Activated CD8-positive, alpha-beta memory T cell treated with anti-CD3 and anti-CD28 coated beads for 36 hours (primary cell): Measurements from ENCODE around the gene LYRM2. TPM values are rescaled to one million over a fixed set of nuclear protein-coding genes. Genes with fewer than 3 reads are reported as not detected.

Source experiments
- CTCF ChIA-PET: fragments of 350-600 bp; sonication (Branson Sonifier 250); formaldehyde crosslinking; loops from one replicate; lab custom pipeline; 2021; ENCODE audit warnings: antibody characterized with exemption; lab: Charles Lee
- POLR2A ChIA-PET: fragments of 350-600 bp; sonication (Branson Sonifier 250); formaldehyde crosslinking; loops from one replicate; lab custom pipeline; 2021; ENCODE audit warnings: antibody characterized with exemption; lab: Charles Lee
- total RNA-seq, 2 experiments: library from RNA; stranded (reverse); gene quantifications; one replicate each; pipeline ENCODE4 v1.2.3, GENCODE V29; 2021

Gene LYRM2
- total RNA-seq, 2 experiments from 2014 or later, result 35.0 to 37.6 TPM

- ChIA-PET CTCF (interaction anchor here (0.8 kb wide), 1 partner anchor 173 kb away, joined by 3 read pairs; no protein-coding TSS in a partner anchor), POLR2A (no interaction called here)
These were observed 33.9 kb downstream of the LYRM2 start for GRCh38 chr6:89604653-89605052.

DNA sequence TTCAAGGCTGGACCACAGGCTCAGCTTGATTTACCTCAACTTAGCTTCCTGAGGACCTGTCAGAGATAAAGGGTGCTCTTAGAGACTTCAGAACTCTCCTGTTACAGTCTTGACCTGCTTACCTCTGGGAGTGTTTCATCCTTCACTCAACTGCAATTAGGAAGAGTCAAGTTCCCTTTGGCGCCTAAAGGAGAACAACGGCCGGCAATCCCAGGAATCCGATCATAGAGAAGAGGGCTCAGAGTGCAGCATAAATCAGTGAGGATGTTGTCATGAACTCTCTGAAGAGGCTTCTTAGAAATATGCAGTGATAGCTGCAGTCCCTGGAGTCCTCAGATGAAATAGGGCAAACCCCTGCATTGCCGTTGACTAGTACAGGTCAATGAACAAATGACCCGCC, 36.4 kb downstream of the LYRM2 start:
- CTCF ChIA-PET, result interaction anchor here (1.6 kb wide), 1 partner anchor 230 kb away, joined by 3 read pairs; no protein-coding TSS in a partner anchor

DNA sequence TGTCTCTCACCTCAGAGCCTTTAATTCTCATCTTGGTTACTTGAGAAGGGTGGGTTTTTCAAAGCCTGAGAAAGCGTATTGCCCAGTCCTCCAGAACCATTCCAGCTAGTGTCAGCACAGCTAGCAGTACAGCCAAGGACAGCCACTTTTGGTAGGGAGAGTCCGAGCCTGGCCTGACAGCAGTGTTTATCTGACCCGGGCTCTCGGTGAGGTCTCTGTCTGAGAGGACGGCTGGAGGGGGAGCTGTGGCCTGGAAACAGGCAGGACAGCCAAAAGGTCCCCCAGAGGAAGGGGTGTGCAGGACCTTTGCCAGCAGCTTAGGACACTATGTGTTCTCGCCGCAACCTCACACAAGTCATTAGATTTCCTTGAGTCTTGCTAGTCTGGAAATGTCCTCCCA, 38.8 kb downstream of the LYRM2 start:
- POLR2A ChIA-PET, result no interaction called here
- CTCF ChIA-PET, result interaction anchor here (0.7 kb wide), 1 partner anchor 169 kb away, joined by 3 read pairs; no protein-coding TSS in a partner anchor

More for the DNA sequence above, 36.4 kb downstream of the LYRM2 start:
- POLR2A ChIA-PET, result no interaction called here

GRCh38 chr6:89597988-89598387, 40.6 kb downstream of the LYRM2 start:
- CTCF ChIA-PET, result no interaction called here
- POLR2A ChIA-PET, result no interaction called here

DNA sequence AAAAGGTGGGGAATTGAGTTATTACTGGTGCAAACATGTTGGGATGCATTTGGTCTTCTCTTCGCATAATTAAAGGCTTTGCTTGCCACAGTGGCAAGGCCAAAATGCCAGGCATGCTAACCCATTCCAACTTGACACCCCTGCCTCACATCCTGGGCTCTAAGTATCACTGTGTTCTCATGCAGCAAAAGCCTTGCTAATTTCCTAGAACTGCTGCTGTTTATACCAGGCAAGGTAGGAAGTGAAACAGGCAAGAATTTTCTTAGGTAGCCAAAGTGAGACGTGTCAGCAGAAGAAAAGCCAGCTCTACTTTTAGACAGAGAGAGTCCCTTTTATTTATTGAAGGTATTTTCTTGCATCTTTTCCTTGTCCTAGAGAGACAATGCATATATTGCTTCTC, 41.2 kb downstream of the LYRM2 start:
- CTCF ChIA-PET, result interaction anchor here (1.6 kb wide), 1 partner anchor 13 kb away, joined by 3 read pairs; no protein-coding TSS in a partner anchor
- POLR2A ChIA-PET, result no interaction called here

GRCh38 chr6:89596484-89596883, 42.1 kb downstream of the LYRM2 start:
- CTCF ChIA-PET, result interaction anchor here (1.6 kb wide), 1 partner anchor 14 kb away, joined by 3 read pairs; no protein-coding TSS in a partner anchor

DNA sequence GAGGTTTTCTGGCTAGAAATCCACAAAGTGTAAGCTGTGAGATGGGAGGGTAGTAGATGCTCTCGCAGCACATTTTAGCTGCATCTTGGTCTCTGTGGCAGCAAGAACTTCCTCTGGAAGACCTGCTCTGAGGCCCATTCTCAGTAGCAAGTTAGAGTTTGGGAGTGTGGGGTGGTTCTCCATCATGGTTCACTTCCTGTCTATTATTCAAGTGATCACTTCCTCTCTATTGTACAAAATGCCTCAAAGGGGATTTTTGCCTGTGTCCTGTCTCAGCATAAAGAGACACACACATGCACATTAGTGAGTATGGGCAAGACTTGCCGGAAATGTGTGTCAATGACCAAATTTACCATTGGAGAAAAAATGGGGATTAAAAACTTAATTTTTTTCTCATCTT, 42.5 kb downstream of the LYRM2 start:
- ChIA-PET CTCF (interaction anchor here (1.6 kb wide), 1 partner anchor 15 kb away, joined by 3 read pairs; no protein-coding TSS in a partner anchor), POLR2A (no interaction called here)

More at GRCh38 chr6:89596484-89596883, 42.1 kb downstream of the LYRM2 start:
- POLR2A ChIA-PET, result no interaction called here

DNA sequence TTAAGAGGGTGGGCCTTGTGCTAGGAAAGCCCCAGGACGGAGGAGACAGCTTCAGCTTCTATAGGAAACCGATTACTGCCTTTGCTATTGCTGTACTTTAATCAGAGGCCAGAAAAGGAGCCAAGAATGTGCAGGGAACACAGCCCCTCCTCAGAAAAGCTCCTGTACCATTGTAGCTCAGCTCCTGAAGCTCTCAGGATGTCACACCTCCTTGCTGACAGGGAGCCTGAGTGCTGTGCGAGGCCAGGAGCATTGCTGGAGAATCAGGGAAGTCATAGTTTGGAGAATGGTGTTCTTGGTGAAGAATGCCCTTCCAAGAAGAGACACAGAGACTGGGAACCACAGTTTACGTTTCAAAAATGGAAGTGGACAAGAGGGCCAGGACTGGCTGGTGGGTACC, 46.8 kb downstream of the LYRM2 start:
- POLR2A ChIA-PET, result no interaction called here
- CTCF ChIA-PET, result no interaction called here

DNA sequence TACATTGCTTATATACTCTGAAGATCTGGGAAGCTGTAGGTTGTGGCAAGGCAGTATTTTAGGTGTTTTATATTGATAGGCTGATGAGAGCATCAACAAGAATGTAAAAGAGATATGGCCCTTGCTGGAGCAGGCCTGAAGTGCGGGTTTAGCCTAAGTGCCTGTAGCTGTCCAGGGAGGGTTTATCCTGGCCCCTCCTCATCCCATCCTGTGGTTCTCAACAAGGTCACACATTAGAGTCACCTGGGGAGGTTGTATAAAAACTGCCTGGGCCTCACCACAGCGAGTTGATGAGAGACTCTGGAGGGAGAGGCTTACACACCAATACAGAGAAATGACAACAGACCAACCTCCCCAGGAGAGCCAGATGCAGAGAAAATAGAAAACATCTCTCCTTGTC, 48.4 kb downstream of the LYRM2 start:
- ChIA-PET CTCF (no interaction called here), POLR2A (no interaction called here)

- POLR2A ChIA-PET, result no interaction called here
- CTCF ChIA-PET, result no interaction called here
These were observed 49.1 kb downstream of the LYRM2 start for GRCh38 chr6:89589297-89590025.

GRCh38 chr6:89585154-89585553, 53.4 kb downstream of the LYRM2 start:
- CTCF ChIA-PET, result no interaction called here

DNA sequence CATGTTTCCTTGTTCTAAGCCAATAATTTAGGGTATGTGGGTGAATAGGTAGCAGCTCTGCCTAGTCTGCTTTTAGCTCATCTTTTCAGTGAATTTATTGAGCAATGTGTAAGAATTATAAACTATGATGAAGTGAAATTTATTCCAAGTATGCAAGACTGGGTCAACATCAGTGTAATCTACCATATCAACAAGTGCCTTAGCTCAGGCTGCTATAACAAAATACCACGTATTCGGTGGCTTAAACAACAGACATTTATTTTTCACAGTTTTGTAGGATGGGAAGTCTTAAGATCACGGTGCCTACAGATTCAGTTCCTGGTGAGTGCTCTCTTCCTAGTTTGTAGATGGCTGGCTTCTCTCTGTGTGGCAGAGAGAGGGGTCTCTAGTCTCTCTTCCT, 54.0 kb downstream of the LYRM2 start:
- POLR2A ChIA-PET, result no interaction called here
- CTCF ChIA-PET, result interaction anchor here (0.6 kb wide), 1 partner anchor 113 kb away, joined by 5 read pairs; no protein-coding TSS in a partner anchor

More at GRCh38 chr6:89585154-89585553, 53.4 kb downstream of the LYRM2 start:
- POLR2A ChIA-PET, result no interaction called here

DNA sequence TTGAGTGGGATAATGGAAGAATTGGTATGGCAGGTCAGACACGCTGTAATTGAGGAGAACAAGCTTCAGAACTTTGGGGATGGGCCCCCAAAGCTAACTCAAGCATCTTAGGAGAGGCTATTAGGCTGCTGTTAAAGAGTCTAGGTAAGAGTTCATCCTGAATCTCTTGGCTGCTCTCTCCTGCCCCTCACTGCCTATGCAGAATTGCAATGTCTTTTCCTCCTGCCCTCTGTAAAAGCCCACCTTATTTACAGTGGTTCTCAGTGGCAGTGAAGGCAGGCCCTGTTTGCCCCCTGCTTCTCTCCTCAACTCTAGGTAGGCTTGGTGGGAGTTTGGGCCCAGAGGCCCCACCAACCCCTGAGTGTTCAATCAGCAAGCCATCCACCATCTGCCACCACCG, 55.0 kb downstream of the LYRM2 start:
- POLR2A ChIA-PET, result no interaction called here
- CTCF ChIA-PET, result no interaction called here

DNA sequence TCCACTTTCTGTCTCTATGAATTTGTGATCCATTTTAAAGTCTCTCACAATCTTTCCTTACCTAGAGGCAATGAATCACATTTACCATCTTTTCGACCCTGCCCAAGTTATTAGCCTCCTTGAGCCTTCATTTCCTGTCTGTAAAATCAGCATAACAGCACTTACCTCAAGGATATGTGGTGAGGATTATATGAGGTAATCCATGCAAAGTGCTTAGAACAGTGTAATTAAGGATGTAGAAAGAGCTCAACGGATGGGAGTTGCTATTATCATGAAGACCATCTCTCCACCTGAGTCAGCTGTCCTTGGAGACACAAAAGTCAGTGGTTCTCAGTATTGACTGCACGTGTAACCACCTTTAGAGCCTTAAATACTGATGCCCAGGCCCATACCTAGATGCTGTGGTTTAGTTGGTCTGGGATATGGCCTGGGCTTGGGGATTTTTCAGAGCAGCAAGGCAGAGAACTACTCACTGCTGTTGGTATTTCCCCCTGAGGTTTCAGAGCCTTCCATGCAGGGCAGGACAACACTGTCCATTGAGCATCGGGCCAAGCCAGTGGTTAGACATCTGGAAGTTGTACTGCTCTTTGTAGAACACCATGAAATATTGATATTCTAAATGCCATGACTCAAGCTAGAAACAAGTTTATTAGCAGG, 55.8 kb downstream of the LYRM2 start:
- CTCF ChIA-PET, result no interaction called here
- POLR2A ChIA-PET, result no interaction called here

DNA sequence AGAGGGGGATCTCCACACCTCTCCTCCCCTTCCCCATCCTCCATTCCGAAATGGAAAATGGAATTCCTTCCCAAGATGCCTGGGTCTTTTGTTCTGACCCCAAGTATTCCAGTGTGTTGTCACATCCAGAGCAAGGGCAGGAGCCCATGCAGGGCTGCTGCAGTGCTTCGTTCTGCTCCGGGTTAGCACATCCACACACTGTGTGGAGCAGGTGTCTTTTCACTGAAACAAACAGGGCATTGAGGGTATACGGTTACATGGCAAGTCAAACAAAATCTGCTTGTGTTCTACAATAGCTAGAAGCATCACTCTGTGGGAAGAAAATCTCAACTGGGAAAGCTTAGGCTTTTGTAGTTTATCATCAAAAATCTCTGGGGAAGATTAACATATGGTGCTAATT, 56.9 kb downstream of the LYRM2 start:
- ChIA-PET POLR2A (no interaction called here), CTCF (no interaction called here)

GRCh38 chr6:89580997-89581666, 57.4 kb downstream of the LYRM2 start:
- POLR2A ChIA-PET, result no interaction called here
- CTCF ChIA-PET, result no interaction called here

- POLR2A ChIA-PET, result no interaction called here
These were observed 63.0 kb downstream of the LYRM2 start for GRCh38 chr6:89575562-89575960.

GRCh38 chr6:89574910-89575561, 63.5 kb downstream of the LYRM2 start:
- CTCF ChIA-PET, result interaction anchor here (0.6 kb wide), 1 partner anchor 199 kb away, joined by 3 read pairs; no protein-coding TSS in a partner anchor

More at GRCh38 chr6:89575562-89575960, 63.0 kb downstream of the LYRM2 start:
- CTCF ChIA-PET, result no interaction called here

GRCh38 chr6:89567630-89568390, 70.7 kb downstream of the LYRM2 start:
- POLR2A ChIA-PET, result no interaction called here
- CTCF ChIA-PET, result no interaction called here

More at GRCh38 chr6:89574910-89575561, 63.5 kb downstream of the LYRM2 start:
- POLR2A ChIA-PET, result no interaction called here
